ENCODE data around the gene ARHGAP6.

DNA sequence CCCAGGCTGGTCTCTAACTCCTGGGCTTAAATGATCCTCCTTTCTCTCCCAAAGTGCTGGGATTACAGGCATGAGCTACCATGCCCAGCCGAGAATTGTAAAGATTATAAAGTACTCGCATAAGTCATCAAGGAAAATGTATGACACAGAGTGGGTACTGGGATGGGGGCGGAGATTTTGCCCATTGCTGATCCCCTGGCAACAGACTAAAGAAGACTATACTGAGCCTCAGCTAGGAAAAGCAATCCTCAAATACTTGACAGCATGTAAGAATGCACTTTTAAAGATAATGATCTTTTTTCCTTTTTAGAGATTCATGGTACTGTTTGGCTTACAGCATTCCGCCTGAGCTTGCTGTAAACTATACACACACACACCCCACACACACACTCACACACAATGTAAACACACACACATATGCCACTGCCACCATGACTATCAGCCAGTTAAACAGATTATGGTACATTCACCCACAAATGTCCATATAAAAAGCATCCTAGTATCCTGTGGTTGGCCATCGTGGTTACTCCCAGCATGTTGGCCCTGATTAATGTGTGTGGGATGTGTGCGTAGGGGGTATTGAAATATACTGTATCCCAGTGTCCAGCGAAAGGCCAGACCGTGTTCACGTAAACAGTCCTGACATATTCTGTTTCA, 259.5 kb downstream of the ARHGAP6 start:
- TF ChIP-seq RAD21 (IDR thresholded peaks at IDR 0.05; ENCODE audit: low read depth) (no peak), TAF1 (IDR thresholded peaks at IDR 0.05; ENCODE audit: low read depth) (no peak), YY1 (IDR thresholded peaks at IDR 0.05; ENCODE audit: low read depth) (no peak), CREB1 (IDR thresholded peaks at IDR 0.05; ENCODE audit: low read depth) (no peak), NFIC (IDR thresholded peaks at IDR 0.05) (no peak), CEBPB (IDR thresholded peaks at IDR 0.05) (no peak)
- TF ChIP-seq, protein P1, sequence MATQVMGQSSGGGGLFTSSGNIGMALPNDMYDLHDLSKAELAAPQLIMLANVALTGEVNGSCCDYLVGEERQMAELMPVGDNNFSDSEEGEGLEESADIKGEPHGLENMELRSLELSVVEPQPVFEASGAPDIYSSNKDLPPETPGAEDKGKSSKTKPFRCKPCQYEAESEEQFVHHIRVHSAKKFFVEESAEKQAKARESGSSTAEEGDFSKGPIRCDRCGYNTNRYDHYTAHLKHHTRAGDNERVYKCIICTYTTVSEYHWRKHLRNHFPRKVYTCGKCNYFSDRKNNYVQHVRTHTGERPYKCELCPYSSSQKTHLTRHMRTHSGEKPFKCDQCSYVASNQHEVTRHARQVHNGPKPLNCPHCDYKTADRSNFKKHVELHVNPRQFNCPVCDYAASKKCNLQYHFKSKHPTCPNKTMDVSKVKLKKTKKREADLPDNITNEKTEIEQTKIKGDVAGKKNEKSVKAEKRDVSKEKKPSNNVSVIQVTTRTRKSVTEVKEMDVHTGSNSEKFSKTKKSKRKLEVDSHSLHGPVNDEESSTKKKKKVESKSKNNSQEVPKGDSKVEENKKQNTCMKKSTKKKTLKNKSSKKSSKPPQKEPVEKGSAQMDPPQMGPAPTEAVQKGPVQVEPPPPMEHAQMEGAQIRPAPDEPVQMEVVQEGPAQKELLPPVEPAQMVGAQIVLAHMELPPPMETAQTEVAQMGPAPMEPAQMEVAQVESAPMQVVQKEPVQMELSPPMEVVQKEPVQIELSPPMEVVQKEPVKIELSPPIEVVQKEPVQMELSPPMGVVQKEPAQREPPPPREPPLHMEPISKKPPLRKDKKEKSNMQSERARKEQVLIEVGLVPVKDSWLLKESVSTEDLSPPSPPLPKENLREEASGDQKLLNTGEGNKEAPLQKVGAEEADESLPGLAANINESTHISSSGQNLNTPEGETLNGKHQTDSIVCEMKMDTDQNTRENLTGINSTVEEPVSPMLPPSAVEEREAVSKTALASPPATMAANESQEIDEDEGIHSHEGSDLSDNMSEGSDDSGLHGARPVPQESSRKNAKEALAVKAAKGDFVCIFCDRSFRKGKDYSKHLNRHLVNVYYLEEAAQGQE (IDR thresholded peaks at IDR 0.05; ENCODE audit: low read depth), result no peak
